Smooth muscle cell (in vitro differentiated cells): ENCODE data around the gene USP8. TPM values are rescaled to one million over a fixed set of nuclear protein-coding genes. Genes with fewer than 3 reads are reported as not detected.

Experiments used
- DNase-seq: peaks from one replicate; lab custom pipeline; 2025; ENCODE audit not compliant: unreplicated experiment; lab: John Stamatoyannopoulos, UW
- H2AFZ ChIP-seq: fragments of 200-600 bp; sonication (generic); 2 replicates; pipeline ENCODE4 v1.6.0; 2016; ENCODE audit warnings: antibody characterized with exemption, low read depth, mild to moderate bottlenecking
- H3F3A ChIP-seq: fragments of 200-600 bp; sonication (generic); 2 replicates; pipeline ENCODE4 v1.6.0; 2017; ENCODE audit warnings: antibody characterized with exemption, low read depth
- H3K27ac ChIP-seq: fragments of 200-600 bp; sonication (generic); 2 replicates; pipeline ENCODE4 v1.5.1; 2016; ENCODE audit warnings: low read depth, mild to moderate bottlenecking
- H3K27me3 ChIP-seq: fragments of 200-600 bp; sonication (generic); 2 replicates; pipeline ENCODE4 v1.6.1; 2016; ENCODE audit warnings: low read depth, mild to moderate bottlenecking
- H3K36me3 ChIP-seq: fragments of 200-600 bp; sonication (generic); 2 replicates; pipeline ENCODE4 v1.5.1; 2016; ENCODE audit warnings: low read depth
- H3K4me1 ChIP-seq: fragments of 200-600 bp; sonication (generic); 2 replicates; pipeline ENCODE4 v1.5.1; 2016; ENCODE audit warnings: low read depth
- H3K4me2 ChIP-seq: fragments of 200-600 bp; sonication (generic); 2 replicates; pipeline ENCODE4 v1.6.0; 2016; ENCODE audit warnings: mild to moderate bottlenecking
- H3K4me3 ChIP-seq: fragments of 200-600 bp; sonication (generic); 2 replicates; pipeline ENCODE4 v1.5.1; 2016; ENCODE audit warnings: mild to moderate bottlenecking
- H3K79me2 ChIP-seq: fragments of 200-600 bp; sonication (generic); 2 replicates; pipeline ENCODE4 v1.6.0; 2016; ENCODE audit warnings: low read depth, mild to moderate bottlenecking
- H3K9ac ChIP-seq: fragments of 200-600 bp; sonication (generic); 2 replicates; pipeline ENCODE4 v1.6.0; 2016; ENCODE audit warnings: low read depth
- H3K9me3 ChIP-seq: fragments of 200-600 bp; sonication (generic); replicated peaks from 2 replicates; pipeline ENCODE4 v1.5.1; 2016; ENCODE audit warnings: low read depth
- H4K20me1 ChIP-seq: fragments of 200-600 bp; sonication (generic); 2 replicates; pipeline ENCODE4 v1.6.0; 2016; ENCODE audit warnings: low read depth
- WGBS: methylation state at CpG from one replicate; pipeline ENCODE4 v1.1.7; 2016; ENCODE audit warnings: low lambda C conversion rate; 5-methylcytosine and 5-hydroxymethylcytosine counted together
- polyA plus RNA-seq: library from polyadenylated mRNA; unstranded; fragments of >200 nt; fragmentation: Nextera tagmentation; extraction: Ambion mirVana; gene quantifications from 2 replicates; pipeline ENCODE4 v1.2.1, GENCODE V29; 2016
- total RNA-seq: library from RNA; depleted of rRNA; stranded (reverse); fragments of >200 nt; gene quantifications from 2 replicates; pipeline ENCODE4 v1.2.3, GENCODE V29; 2014
- TF ChIP-seq, protein P1 (sequence below): fragments of 200-600 bp; sonication (generic); IDR thresholded peaks from 2 replicates; pipeline ENCODE4 v1.5.1; 2017; ENCODE audit warnings: borderline replicate concordance, mild to moderate bottlenecking, antibody characterized with exemption; ENCODE audit not compliant: insufficient read depth, poor library complexity, severe bottlenecking

Gene USP8
- total and polyA plus RNA-seq, 2 experiments from 2014 or later: 46.0 to 50.4 TPM

DNA sequence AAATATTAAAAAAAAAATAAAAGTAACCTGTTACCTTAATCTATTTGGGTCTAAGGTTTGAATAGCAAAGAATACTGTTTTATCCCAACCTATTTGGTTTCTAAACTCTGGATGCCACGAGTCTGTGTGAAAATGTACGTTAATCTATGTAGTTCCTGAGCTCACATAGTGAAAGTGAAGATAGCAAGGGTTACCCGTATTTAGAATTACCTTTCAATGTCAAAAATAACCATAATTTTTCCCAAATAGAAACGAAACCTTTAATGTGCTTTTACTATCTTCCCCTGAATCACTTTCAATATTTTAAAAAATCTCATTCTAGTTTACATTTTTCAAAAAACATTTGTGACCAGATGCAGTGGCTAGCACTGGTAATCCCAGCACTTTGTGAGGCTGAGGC is 128.0 kb downstream of the USP8 start:
- Histone ChIP-seq H3K9me3 (no peaks in the 10 kb centered on the region), H2AFZ (no peak overlapping the region), H3K27me3 (no peaks in the 10 kb centered on the region), H3K4me1 (no peaks in the 10 kb centered on the region), H3K4me3 (no peak overlapping the region), H3K4me2 (no peak overlapping the region), H4K20me1 (no peaks in the 10 kb centered on the region), H3F3A (no peaks in the 10 kb centered on the region), H3K36me3 (no peaks in the 10 kb centered on the region), H3K9ac (no peak overlapping the region), H3K27ac (no peak overlapping the region), H3K79me2 (no peaks in the 10 kb centered on the region)
- no peak for DNase-seq
- WGBS: 97% methylated on average over 4 of the region's 4 CpGs
- TF ChIP-seq, protein P1, sequence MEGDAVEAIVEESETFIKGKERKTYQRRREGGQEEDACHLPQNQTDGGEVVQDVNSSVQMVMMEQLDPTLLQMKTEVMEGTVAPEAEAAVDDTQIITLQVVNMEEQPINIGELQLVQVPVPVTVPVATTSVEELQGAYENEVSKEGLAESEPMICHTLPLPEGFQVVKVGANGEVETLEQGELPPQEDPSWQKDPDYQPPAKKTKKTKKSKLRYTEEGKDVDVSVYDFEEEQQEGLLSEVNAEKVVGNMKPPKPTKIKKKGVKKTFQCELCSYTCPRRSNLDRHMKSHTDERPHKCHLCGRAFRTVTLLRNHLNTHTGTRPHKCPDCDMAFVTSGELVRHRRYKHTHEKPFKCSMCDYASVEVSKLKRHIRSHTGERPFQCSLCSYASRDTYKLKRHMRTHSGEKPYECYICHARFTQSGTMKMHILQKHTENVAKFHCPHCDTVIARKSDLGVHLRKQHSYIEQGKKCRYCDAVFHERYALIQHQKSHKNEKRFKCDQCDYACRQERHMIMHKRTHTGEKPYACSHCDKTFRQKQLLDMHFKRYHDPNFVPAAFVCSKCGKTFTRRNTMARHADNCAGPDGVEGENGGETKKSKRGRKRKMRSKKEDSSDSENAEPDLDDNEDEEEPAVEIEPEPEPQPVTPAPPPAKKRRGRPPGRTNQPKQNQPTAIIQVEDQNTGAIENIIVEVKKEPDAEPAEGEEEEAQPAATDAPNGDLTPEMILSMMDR: no peak

DNA sequence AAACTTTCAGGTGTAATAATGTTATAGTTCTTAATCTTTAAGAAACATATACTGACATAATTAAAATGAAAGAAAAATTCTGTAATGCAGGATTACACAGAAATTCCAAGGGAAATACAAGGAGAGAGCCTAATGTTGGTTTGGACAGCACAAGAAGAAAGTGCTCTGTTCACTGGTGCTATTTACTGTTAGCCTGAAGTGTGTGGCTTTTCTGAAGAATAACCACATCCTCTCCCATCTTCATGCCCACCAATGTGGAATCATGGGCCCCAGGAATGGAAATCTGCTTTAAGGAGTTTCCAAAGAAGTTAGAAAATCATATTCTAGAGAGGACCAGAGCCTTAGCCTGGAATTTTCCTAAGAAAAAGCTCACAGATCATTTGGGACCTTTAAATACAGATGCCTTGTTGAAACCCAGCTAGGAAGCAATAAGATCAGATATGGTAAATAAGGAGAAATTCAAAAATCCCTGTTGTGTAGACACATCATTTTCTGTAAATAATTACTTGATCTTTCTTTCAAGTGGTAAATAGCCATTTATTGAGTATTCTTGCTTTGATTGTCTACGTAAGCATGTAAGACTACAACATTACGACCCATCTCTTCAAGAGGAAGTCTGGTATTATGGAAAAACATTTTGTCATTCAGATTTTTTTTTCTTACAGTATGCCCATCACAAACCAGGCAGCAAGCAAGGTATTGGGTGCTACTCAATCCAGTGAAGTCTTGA is 132.6 kb downstream of the USP8 start:
- H2AFZ ChIP-seq: no peak overlapping the region
- TF ChIP-seq, protein P1: no peak
- H3K4me3 ChIP-seq: no peak overlapping the region
- H3K27me3 ChIP-seq: no peaks in the 10 kb centered on the region
- H3K4me2 ChIP-seq: no peak overlapping the region
- no peaks in the 10 kb centered on the region for H3K9me3 ChIP-seq
- no peaks in the 10 kb centered on the region for H3K79me2 ChIP-seq
- H3K27ac ChIP-seq: no peak overlapping the region
- WGBS: 96% methylated on average over 2 of the region's 2 CpGs
- H4K20me1 ChIP-seq: no peaks in the 10 kb centered on the region
- no peaks in the 10 kb centered on the region for H3F3A ChIP-seq
- H3K4me1 ChIP-seq: no peaks in the 10 kb centered on the region
- no peak for DNase-seq
- peaks cover 6% of the 10 kb centered on the region for H3K36me3 ChIP-seq
- no peak overlapping the region for H3K9ac ChIP-seq

DNA sequence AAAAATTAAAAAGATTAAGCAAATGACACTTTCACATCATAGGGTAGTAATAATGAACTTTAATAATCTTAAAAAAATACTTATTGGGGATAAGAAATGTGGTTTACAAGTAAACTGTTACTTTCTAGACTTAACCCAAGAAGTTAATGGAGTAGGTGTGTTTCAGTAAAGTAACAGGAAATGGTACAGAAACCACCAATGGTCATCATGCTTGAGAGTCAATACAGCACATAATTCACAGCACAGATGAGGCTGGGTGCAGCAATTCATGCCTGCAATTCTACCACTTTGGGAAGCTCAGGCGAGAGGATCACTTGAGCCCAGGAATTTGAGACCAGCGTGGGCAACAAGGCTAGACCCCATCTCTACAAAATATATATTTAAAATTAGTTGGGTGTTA is 133.8 kb downstream of the USP8 start:
- H3K27me3 ChIP-seq: no peaks in the 10 kb centered on the region
- no peaks in the 10 kb centered on the region for H4K20me1 ChIP-seq
- no peaks in the 10 kb centered on the region for H3K4me1 ChIP-seq
- no peaks in the 10 kb centered on the region for H3F3A ChIP-seq
- H3K9me3 ChIP-seq: no peaks in the 10 kb centered on the region
- no peak overlapping the region for H3K4me2 ChIP-seq
- WGBS: 91% methylated on average over 2 of the region's 2 CpGs
- H3K9ac ChIP-seq: no peak overlapping the region
- H2AFZ ChIP-seq: no peak overlapping the region
- DNase-seq: no peak
- H3K36me3 ChIP-seq: peaks cover 9% of the 10 kb centered on the region
- H3K27ac ChIP-seq: no peak overlapping the region
- TF ChIP-seq, protein P1: no peak
- H3K79me2 ChIP-seq: no peaks in the 10 kb centered on the region
- no peak overlapping the region for H3K4me3 ChIP-seq
